A549 (cell line): ENCODE measurements around the gene PI4KA. TPM values are rescaled to one million over a fixed set of nuclear protein-coding genes. Genes with fewer than 3 reads are reported as not detected.

Experiments
- ATAC-seq, 2 experiments: fragments of 200-7000 bp in 1 of 2; fragments of >200 bp in 1 of 2; cut with Nextera tagmentation in 1 of 2; cut with Tn5 transposase in 1 of 2; 3 replicates each; pipeline versions ENCODE4 v1.8.0 to v1.9.1; 2018 to 2020; ENCODE audit warnings: mild to moderate bottlenecking in 1 of 2, moderate library complexity in 1 of 2
- CTCF ChIA-PET: fragments of 300-600 bp; sonication (Branson Sonifier 250); formaldehyde crosslinking; extraction: SDS; loops from one replicate; lab custom pipeline; 2021; ENCODE audit warnings: antibody characterized with exemption, inconsistent platforms; lab: Yijun Ruan, JAX
- POLR2A ChIA-PET: fragments of 350-600 bp; formaldehyde crosslinking; extraction: SDS; loops from one replicate; lab custom pipeline; 2021; ENCODE audit warnings: antibody characterized with exemption, inconsistent platforms; lab: Yijun Ruan, JAX
- DNase-seq, 2 experiments: peaks; one replicate each; pipeline versions ENCODE4 v3.0.0 to v3.0.0-alpha.2; 2011 to 2016; ENCODE audit warnings: low read depth in 1 of 2, low spot score in 1 of 2
- FAIRE-seq: peaks from 2 replicates; lab custom pipeline; 2011; peaks lifted over from hg19 to GRCh38; lab: Jason Lieb, UNC
- H3K27ac ChIP-seq, 2 experiments: fragments of >200 bp; sonication (Bioruptor Twin); formaldehyde crosslinking; 3 replicates each; pipeline ENCODE4 v1.5.1; 2016 to 2017
- H3K4me1 ChIP-seq: fragments of >200 bp; sonication (Bioruptor Twin); formaldehyde crosslinking; 3 replicates; pipeline ENCODE4 v1.6.1; 2016
- H3K4me2 ChIP-seq: fragments of >200 bp; sonication (Bioruptor Twin); formaldehyde crosslinking; 3 replicates; pipeline ENCODE4 v1.6.1; 2016
- H3K4me3 ChIP-seq: fragments of >200 bp; sonication (Bioruptor Twin); formaldehyde crosslinking; 3 replicates; pipeline ENCODE4 v1.5.1; 2016
- H3K9me3 ChIP-seq: fragments of >200 bp; sonication (Bioruptor Twin); formaldehyde crosslinking; 3 replicates; pipeline ENCODE4 v1.6.1; 2016
- ATOH8 ChIP-seq: fragments of 250-450 bp; sonication (Bioruptor Pico); IDR thresholded peaks from 2 replicates; pipeline ENCODE4 v1.5.0; 2020; ENCODE audit warnings: low read depth, mild to moderate bottlenecking, moderate library complexity
- BCL3 ChIP-seq: fragments of >200 bp; sonication (Bioruptor Twin); formaldehyde crosslinking; IDR thresholded peaks from 3 replicates; pipeline ENCODE4 v1.6.1; 2016
- CBX8 ChIP-seq: fragments of 200-600 bp; sonication (generic); IDR thresholded peaks from 2 replicates; pipeline ENCODE4 v1.6.1; 2016
- CEBPB ChIP-seq, 2 experiments: fragments of >200 bp in 1 of 2; sonication (Bioruptor Twin) in 1 of 2; formaldehyde crosslinking in 1 of 2; IDR thresholded peaks; 2 replicates each; pipeline ENCODE4 v1.6.1; 2012 to 2016
- CHD2 ChIP-seq: fragments of 150-350 bp; IDR thresholded peaks from 2 replicates; pipeline ENCODE4 v1.6.1; 2014; ENCODE audit warnings: low read length; ENCODE audit not compliant: partially characterized antibody
- E2F6 ChIP-seq: IDR thresholded peaks from 2 replicates; pipeline ENCODE4 v1.6.1; 2012; ENCODE audit warnings: low read depth, borderline replicate concordance
- ESRRA ChIP-seq: fragments of 150-350 bp; IDR thresholded peaks from 2 replicates; pipeline ENCODE4 v1.6.1; 2014; ENCODE audit warnings: mild to moderate bottlenecking, low read length, borderline replicate concordance
- HDAC2 ChIP-seq: fragments of 200-600 bp; sonication (generic); IDR thresholded peaks from 2 replicates; pipeline ENCODE4 v1.6.1; 2016
- HMGXB4 ChIP-seq: fragments of 250-450 bp; sonication (Bioruptor Pico); IDR thresholded peaks from 2 replicates; pipeline ENCODE4 v1.5.0; 2021; ENCODE audit warnings: mild to moderate bottlenecking, moderate library complexity, borderline replicate concordance
- HOXB13 ChIP-seq: fragments of 250-450 bp; sonication (Bioruptor Pico); IDR thresholded peaks from 2 replicates; pipeline ENCODE4 v1.5.0; 2020; ENCODE audit warnings: low read depth, mild to moderate bottlenecking, moderate library complexity
- JUN ChIP-seq, 2 experiments: fragments of >200 bp; sonication (Bioruptor Twin); formaldehyde crosslinking; IDR thresholded peaks; 2 replicates in 1 of 2; 3 replicates in 1 of 2; pipeline ENCODE4 v1.6.1; 2016 to 2017
- JUNB ChIP-seq: fragments of >200 bp; sonication (Bioruptor Twin); formaldehyde crosslinking; IDR thresholded peaks from 2 replicates; pipeline ENCODE4 v1.6.1; 2016
- MAFK ChIP-seq: fragments of 450-650 bp; IDR thresholded peaks from 2 replicates; pipeline ENCODE4 v1.6.1; 2014; ENCODE audit not compliant: partially characterized antibody
- NPAS2 ChIP-seq: fragments of 250-450 bp; sonication (Bioruptor Pico); IDR thresholded peaks from 2 replicates; pipeline ENCODE4 v1.8.0; 2022; ENCODE audit warnings: mild to moderate bottlenecking, moderate library complexity, borderline replicate concordance
- PBX3 ChIP-seq: IDR thresholded peaks from 2 replicates; pipeline ENCODE4 v1.6.1; 2012
- RAD21 ChIP-seq, 2 experiments: fragments of >200 bp in 1 of 2; sonication (Bioruptor Twin) in 1 of 2; formaldehyde crosslinking in 1 of 2; IDR thresholded peaks in 1 of 2; conservative IDR thresholded peaks in 1 of 2; 2 replicates in 1 of 2; 3 replicates in 1 of 2; pipeline ENCODE4 v1.6.1; 2012 to 2018; ENCODE audit warnings: inconsistent platforms in 1 of 2
- SREBF2 ChIP-seq: fragments of 450-650 bp; IDR thresholded peaks from 2 replicates; pipeline ENCODE4 v1.6.1; 2014; ENCODE audit warnings: mild to moderate bottlenecking, moderate library complexity
- TFCP2L1 ChIP-seq: fragments of 250-450 bp; sonication (Bioruptor Pico); IDR thresholded peaks from 2 replicates; pipeline ENCODE4 v1.5.0; 2021; ENCODE audit warnings: mild to moderate bottlenecking
- USF2 ChIP-seq: fragments of 450-650 bp; IDR thresholded peaks from 2 replicates; pipeline ENCODE4 v1.6.1; 2014; ENCODE audit warnings: antibody characterized with exemption
- WGBS: methylation state at CpG from one replicate; pipeline ENCODE4 v1.1.6; 2017; ENCODE audit errors: missing lambda C conversion rate; 5-methylcytosine and 5-hydroxymethylcytosine counted together
- polyA plus RNA-seq, 4 experiments: library from polyadenylated mRNA; depleted of rRNA in 3 of 4; stranded (reverse); fragments of >200 nt; fragmentation: RNase III in 1 of 4; extraction: RNeasy Plus Mini Kit Qiagen cat#74134 plus additional on column Dnase treatment in 1 of 4; gene quantifications; 2 replicates in 3 of 4; 3 replicates in 1 of 4; pipeline ENCODE4 v1.2.3, GENCODE V29; 2011 to 2017

Gene PI4KA
- polyA plus RNA-seq, 2 of the 4 experiments (the other 2 are of a cell fraction), result 14.4 to 21.3 TPM

- FAIRE-seq, result no peak
- no peak for ATAC-seq
- Histone ChIP-seq H3K9me3 (no peaks in the 10 kb centered on the region), H3K27ac (no peak overlapping the region), H3K4me3 (no peak overlapping the region), H3K4me2 (no peak overlapping the region), H3K4me1 (no peaks in the 10 kb centered on the region)
- POLR2A ChIA-PET, result no interaction called here
- CTCF ChIA-PET, result interaction anchor here (0.6 to 2.3 kb wide), 3 partner anchors 12 to 79 kb away, joined by 3 to 8 read pairs (median 3); no protein-coding TSS in a partner anchor
- no peak for DNase-seq
- WGBS, result 96% methylated on average over 4 of the region's 6 CpGs
- no peak for TF ChIP-seq USF2
- TF ChIP-seq CBX8, result no peak
- no peak for TF ChIP-seq RAD21 (conservative IDR thresholded peaks at IDR 0.05 in 1 of 2, IDR thresholded peaks at IDR 0.05 in 1 of 2)
- TF ChIP-seq CEBPB (IDR thresholded peaks at IDR 0.05), result no peak
- TF ChIP-seq HDAC2, result no peak
- no peak for TF ChIP-seq JUNB
- no peak for TF ChIP-seq BCL3
- TF ChIP-seq ESRRA, result no peak
These were observed 42.1 kb downstream of the PI4KA start for GRCh38 chr22:20816559-20816958.

GRCh38 chr22:20815477-20816050 is 43.0 kb downstream of the PI4KA start:
- Histone ChIP-seq H3K4me1 (no peaks in the 10 kb centered on the region), H3K27ac (no peak overlapping the region), H3K4me3 (no peak overlapping the region), H3K9me3 (no peaks in the 10 kb centered on the region), H3K4me2 (no peak overlapping the region)
- FAIRE-seq, result no peak
- POLR2A ChIA-PET, result no interaction called here
- 91% methylated on average over 9 of the region's 9 CpGs for WGBS
- TF ChIP-seq NPAS2 (CRISPR knock-in tag) (no peak), CHD2 (no peak), HMGXB4 (CRISPR knock-in tag) (no peak), SREBF2 (no peak), TFCP2L1 (CRISPR knock-in tag) (no peak)
- CTCF ChIA-PET, result no interaction called here
- DNase-seq, result no peak
- no peak for ATAC-seq

GRCh38 chr22:20814221-20814808 is 44.3 kb downstream of the PI4KA start:
- no peak for DNase-seq
- ChIA-PET CTCF (interaction anchor here (1.3 kb wide), 1 partner anchor 144 kb away, joined by 3 read pairs; no protein-coding TSS in a partner anchor), POLR2A (no interaction called here)
- H3K4me3 ChIP-seq, result no peak overlapping the region
- FAIRE-seq, result no peak
- ATAC-seq, result no peak
- H3K4me1 ChIP-seq, result no peaks in the 10 kb centered on the region
- TF ChIP-seq E2F6 (no peak), HOXB13 (no peak), PBX3 (no peak), JUN (IDR thresholded peaks at IDR 0.05) (no peak), MAFK (no peak), ATOH8 (no peak)
- H3K27ac ChIP-seq, result no peak overlapping the region
- no peak overlapping the region for H3K4me2 ChIP-seq
- WGBS, result 91% methylated on average over 5 of the region's 5 CpGs
- no peaks in the 10 kb centered on the region for H3K9me3 ChIP-seq
